Chondrocyte (in vitro differentiated cells): ENCODE measurements around the gene DDX6. TPM values are rescaled to one million over a fixed set of nuclear protein-coding genes. Genes with fewer than 3 reads are reported as not detected.
"Not testable (repeated sequence)": the region's sequence is repeated elsewhere in the genome, so short reads cannot be mapped to it uniquely, and the experiment has no call there.

Experiments used
- DNase-seq: peaks from one replicate; pipeline ENCODE4 v3.0.0; 2021; ENCODE audit warnings: mixed read lengths, low spot score
- H3K27ac Mint-ChIP-seq: one replicate; pipeline ENCODE4 v1.8.0; 2021; ENCODE audit warnings: mild to moderate bottlenecking, moderate library complexity, mixed read lengths; ENCODE audit not compliant: unreplicated experiment
- H3K27me3 Mint-ChIP-seq: 2 replicates; pipeline ENCODE4 v1.8.0; 2021; ENCODE audit warnings: low read depth, mixed read lengths
- H3K36me3 Mint-ChIP-seq: 2 replicates; pipeline ENCODE4 v1.8.0; 2021; ENCODE audit warnings: low read depth, mixed read lengths
- H3K4me1 Mint-ChIP-seq: 2 replicates; pipeline ENCODE4 v1.8.0; 2021; ENCODE audit warnings: low read depth, mild to moderate bottlenecking, mixed read lengths
- H3K4me3 Mint-ChIP-seq: one replicate; pipeline ENCODE4 v1.8.0; 2021; ENCODE audit warnings: mild to moderate bottlenecking, moderate library complexity, mixed read lengths; ENCODE audit not compliant: unreplicated experiment
- H3K9me3 Mint-ChIP-seq: 2 replicates; pipeline ENCODE4 v1.8.0; 2021; ENCODE audit warnings: low read depth, mixed read lengths
- CTCF ChIP-seq: fragments of 200-600 bp; sonication (generic); IDR thresholded peaks from 2 replicates; pipeline ENCODE4 v1.5.0; 2021; ENCODE audit warnings: antibody characterized with exemption, mild to moderate bottlenecking, moderate library complexity
- total RNA-seq: library from RNA; stranded (reverse); gene quantifications from 3 replicates; pipeline ENCODE4 v1.2.1, GENCODE V29; 2021

The DDX6 gene
- total RNA-seq, 1 donor from 2014 or later, result 136 TPM

DNA sequence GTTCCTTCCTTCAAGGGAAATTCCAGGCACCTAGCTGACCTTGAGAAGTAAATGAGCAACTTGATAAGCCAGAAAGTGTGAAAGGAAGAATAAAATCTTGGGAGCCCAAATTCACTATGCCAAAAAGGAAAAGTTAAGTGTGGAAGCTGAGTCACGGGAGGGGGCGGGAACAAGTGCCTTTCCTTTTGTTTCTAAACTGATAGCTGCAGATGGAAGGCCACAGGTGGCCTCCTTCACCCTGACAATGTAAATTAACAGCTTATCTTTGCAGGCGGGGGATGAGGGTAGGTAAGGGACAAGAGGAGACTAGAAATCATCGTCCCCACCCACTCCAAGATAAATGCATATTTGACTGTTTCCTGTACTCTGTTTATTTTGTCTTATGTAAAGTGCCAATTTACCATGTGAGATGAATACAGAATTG, 75.1 kb downstream of the DDX6 start:
- Mint-ChIP-seq H3K4me1 (peaks cover 3% of the 10 kb centered on the region), H3K27me3 (peaks cover 18% of the 10 kb centered on the region), H3K27ac (no peak overlapping the region), H3K4me3 (no peak overlapping the region), H3K9me3 (no peaks in the 10 kb centered on the region), H3K36me3 (no peaks in the 10 kb centered on the region)
- DNase-seq, result no peak
- TF ChIP-seq CTCF, result no peak

GRCh38 chr11:118715245-118715831, 75.6 kb downstream of the DDX6 start:
- no peak for TF ChIP-seq CTCF
- Mint-ChIP-seq H3K9me3 (no peaks in the 10 kb centered on the region), H3K36me3 (no peaks in the 10 kb centered on the region), H3K27me3 (peaks cover 14% of the 10 kb centered on the region), H3K27ac (no peak overlapping the region), H3K4me3 (no peak overlapping the region), H3K4me1 (peaks cover 3% of the 10 kb centered on the region)
- no peak for DNase-seq

DNA sequence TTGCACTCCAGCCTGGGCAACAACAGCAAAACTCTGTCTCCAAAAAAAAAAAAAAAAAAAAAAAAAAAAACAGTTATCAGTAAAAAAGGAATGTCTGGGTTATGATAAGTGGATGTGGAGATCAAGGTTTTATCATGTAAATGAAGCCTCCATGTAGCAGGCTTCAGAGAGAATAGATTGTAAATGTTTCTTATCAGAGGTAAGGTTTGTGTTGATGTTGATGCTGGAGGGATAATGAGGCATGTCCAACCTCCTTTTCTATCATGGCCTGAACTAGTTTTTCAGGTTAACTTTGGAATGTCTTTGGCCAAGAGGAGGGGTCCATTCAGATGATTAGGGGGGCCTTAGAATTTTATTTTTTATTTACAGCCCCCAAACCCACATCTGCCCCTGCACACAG, 76.1 kb downstream of the DDX6 start:
- H3K27me3 Mint-ChIP-seq, result peaks cover 9% of the 10 kb centered on the region
- no peak for DNase-seq
- no peaks in the 10 kb centered on the region for H3K36me3 Mint-ChIP-seq
- H3K4me3 Mint-ChIP-seq, result no peak overlapping the region
- no peak overlapping the region for H3K27ac Mint-ChIP-seq
- H3K9me3 Mint-ChIP-seq, result no peaks in the 10 kb centered on the region
- peaks cover 3% of the 10 kb centered on the region for H3K4me1 Mint-ChIP-seq
- TF ChIP-seq CTCF, result no peak

DNA sequence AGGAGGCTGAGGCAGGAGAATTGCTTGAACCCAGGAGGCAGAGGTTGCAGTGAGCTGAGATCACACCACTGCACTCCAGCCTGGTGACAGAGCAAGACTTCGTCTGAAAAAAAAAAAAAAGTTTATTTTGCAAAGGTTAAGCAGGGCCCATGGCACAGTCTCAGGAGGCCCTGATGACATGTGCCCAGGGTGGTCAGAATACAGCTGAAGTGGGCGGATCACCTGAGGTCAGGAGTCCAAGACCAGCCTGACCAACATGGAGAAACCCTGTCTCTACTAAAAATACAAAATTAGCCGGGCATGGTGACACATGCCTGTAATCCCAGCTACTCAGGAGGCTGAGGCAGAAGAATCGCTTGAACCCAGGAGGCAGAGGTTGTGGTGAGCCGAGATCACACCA, 76.5 kb downstream of the DDX6 start:
- not testable (repeated sequence) for H3K27ac Mint-ChIP-seq, H3K9me3 Mint-ChIP-seq, H3K36me3 Mint-ChIP-seq, H3K4me3 Mint-ChIP-seq, H3K27me3 Mint-ChIP-seq, H3K4me1 Mint-ChIP-seq, DNase-seq

DNA sequence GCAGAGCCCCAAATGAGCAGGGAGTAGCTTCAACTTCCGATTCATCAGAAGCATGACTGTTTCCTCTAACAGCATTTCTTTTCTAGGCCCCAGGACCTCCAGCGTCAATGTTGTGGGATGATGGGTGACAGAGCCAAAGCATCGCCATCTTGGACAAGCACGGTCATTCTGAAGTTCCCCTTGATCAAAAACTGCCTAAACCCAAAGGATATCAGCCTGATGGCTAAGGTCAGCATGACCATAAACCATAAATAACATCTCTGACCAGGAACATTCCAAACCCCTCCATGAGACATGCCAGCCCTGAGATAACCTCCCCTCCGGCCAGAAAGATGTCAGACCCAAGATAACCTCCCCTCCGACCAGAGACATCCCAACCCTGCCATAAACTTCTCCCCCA, 82.7 kb downstream of the DDX6 start:
- H3K9me3 Mint-ChIP-seq, result no peaks in the 10 kb centered on the region
- H3K4me3 Mint-ChIP-seq, result no peak overlapping the region
- DNase-seq, result no peak
- H3K36me3 Mint-ChIP-seq, result no peaks in the 10 kb centered on the region
- no peak for TF ChIP-seq CTCF
- no peaks in the 10 kb centered on the region for H3K4me1 Mint-ChIP-seq
- H3K27ac Mint-ChIP-seq, result no peak overlapping the region
- H3K27me3 Mint-ChIP-seq, result peaks cover 9% of the 10 kb centered on the region

DNA sequence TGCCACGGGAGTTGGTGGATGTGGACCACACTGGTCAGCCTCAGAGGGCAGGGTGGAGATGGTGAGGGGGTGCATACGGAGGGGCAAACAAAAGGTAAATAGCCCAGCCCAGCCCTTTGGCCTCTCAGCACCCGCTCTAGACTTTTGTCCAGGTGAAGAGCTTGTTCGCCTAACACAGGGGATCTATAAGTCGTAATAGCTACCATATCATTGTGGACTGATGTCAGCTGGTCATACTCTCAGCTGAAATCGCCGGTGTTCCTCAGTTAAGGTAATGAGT, 84.5 kb downstream of the DDX6 start:
- no peaks in the 10 kb centered on the region for H3K9me3 Mint-ChIP-seq

More for the DNA sequence above, 84.5 kb downstream of the DDX6 start:
- no peak overlapping the region for H3K4me3 Mint-ChIP-seq
- peaks cover 9% of the 10 kb centered on the region for H3K27me3 Mint-ChIP-seq
- no peaks in the 10 kb centered on the region for H3K4me1 Mint-ChIP-seq
- no peak overlapping the region for H3K27ac Mint-ChIP-seq
- no peak for DNase-seq
- no peaks in the 10 kb centered on the region for H3K36me3 Mint-ChIP-seq
- no peak for TF ChIP-seq CTCF
